ENCODE data around the gene PARD3.
"Not testable (repeated sequence)": the region's sequence is repeated elsewhere in the genome, so short reads cannot be mapped to it uniquely, and the experiment has no call there.

The PARD3 gene

DNA sequence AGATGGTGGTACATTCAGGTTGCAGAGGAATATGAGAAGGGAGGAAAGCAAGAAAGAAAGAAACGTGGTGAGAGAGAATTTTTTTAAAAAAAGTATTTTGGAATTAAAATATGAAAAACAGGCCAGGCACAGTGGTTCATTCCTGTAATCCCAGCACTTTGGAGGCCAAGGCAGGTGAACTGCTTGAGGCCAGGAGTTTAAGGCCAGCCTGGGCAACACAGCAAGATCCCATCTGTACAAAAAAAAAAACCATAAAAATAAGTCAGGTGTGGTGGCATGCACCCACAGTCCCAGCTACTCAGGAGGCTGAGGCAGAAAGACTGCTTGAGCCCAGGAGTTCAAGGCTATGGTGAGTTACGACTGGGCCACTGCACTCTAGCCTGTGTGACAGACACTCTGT, 112.1 kb downstream of the PARD3 start:
- no peak for DNase-seq (ENCODE audit: extremely low read depth, insufficient read length)
- TF ChIP-seq, protein P1, sequence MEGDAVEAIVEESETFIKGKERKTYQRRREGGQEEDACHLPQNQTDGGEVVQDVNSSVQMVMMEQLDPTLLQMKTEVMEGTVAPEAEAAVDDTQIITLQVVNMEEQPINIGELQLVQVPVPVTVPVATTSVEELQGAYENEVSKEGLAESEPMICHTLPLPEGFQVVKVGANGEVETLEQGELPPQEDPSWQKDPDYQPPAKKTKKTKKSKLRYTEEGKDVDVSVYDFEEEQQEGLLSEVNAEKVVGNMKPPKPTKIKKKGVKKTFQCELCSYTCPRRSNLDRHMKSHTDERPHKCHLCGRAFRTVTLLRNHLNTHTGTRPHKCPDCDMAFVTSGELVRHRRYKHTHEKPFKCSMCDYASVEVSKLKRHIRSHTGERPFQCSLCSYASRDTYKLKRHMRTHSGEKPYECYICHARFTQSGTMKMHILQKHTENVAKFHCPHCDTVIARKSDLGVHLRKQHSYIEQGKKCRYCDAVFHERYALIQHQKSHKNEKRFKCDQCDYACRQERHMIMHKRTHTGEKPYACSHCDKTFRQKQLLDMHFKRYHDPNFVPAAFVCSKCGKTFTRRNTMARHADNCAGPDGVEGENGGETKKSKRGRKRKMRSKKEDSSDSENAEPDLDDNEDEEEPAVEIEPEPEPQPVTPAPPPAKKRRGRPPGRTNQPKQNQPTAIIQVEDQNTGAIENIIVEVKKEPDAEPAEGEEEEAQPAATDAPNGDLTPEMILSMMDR (IDR thresholded peaks at IDR 0.05; ENCODE audit: insufficient read depth, low read length, poor library complexity, severe bottlenecking): no peak
- Histone ChIP-seq H3K27me3 (replicated peaks; ENCODE audit: control insufficient read depth, insufficient read depth, low read length) (no peaks in the 10 kb centered on the region), H3K4me3 (replicated peaks; ENCODE audit: low read depth, low read length) (no peak overlapping the region), H3K36me3 (ENCODE audit: control insufficient read depth, insufficient read depth, low read length) (no peaks in the 10 kb centered on the region)

DNA sequence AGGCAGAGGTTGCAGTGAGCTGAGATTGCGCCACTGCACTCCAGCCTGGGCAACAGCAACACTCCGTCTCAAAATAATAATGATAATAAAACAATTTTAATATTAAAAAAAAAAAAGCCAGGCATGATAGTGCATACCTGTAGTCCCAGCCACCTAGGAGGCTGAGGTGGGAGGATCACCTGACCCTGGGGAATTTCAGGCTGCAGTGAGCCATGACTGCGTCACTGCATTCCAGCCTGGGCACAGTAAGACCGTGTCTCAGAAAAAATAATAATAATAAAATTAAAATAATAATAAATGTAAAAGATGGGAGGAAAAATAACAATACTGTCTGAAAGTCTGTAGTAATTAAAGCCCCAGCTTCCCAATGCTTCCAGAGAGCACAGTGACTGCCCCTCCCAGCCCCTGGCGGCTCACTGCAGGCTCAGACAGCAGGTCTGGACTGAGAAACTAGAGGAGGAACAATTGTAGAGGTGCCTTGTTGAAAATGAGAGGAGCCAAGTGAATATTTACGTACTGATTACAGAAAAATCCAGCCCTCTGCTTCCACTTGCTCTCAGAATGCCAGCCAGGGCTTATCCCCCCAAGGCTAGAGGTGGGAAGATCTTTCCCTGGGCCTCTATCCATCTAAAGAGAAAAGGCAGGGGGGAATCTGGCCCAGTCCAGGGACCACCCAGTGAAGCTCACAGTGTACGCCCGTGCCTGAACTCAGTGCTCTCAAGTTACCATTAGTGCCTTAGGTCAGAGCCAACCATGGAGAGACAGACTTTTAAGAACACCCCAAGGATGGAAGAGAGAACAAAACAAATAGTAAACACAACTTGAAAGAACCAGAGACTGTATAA, 112.8 kb downstream of the PARD3 start:
- Histone ChIP-seq H3K27me3 (replicated peaks; ENCODE audit: control insufficient read depth, insufficient read depth, low read length) (no peaks in the 10 kb centered on the region), H3K4me3 (replicated peaks; ENCODE audit: low read depth, low read length) (no peak overlapping the region), H3K36me3 (ENCODE audit: control insufficient read depth, insufficient read depth, low read length) (no peaks in the 10 kb centered on the region)
- DNase-seq (ENCODE audit: extremely low read depth, insufficient read length): no peak
- TF ChIP-seq, protein P1 (IDR thresholded peaks at IDR 0.05; ENCODE audit: insufficient read depth, low read length, poor library complexity, severe bottlenecking): no peak

DNA sequence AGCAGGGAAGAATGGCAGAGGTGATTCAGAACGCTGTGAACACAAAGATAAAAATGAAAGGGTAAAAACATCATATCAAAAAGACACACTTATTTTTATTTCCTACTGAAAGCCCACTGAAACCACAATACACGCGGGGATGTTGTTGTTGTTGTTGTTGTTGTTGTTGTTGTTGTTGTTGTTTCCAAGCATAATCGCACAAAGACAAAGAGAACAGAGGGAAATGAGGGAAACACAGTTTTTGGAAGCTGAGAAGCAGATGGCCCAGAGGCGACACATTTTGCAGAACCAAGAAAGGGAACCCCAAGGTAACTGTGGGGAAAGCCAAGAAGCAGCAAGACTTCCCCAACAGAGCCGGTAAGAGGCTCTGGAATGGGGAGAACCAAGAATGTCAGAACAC, 113.9 kb downstream of the PARD3 start:
- DNase-seq (ENCODE audit: extremely low read depth, insufficient read length): no peak
- Histone ChIP-seq H3K4me3 (replicated peaks; ENCODE audit: low read depth, low read length) (no peak overlapping the region), H3K27me3 (replicated peaks; ENCODE audit: control insufficient read depth, insufficient read depth, low read length) (no peaks in the 10 kb centered on the region), H3K36me3 (ENCODE audit: control insufficient read depth, insufficient read depth, low read length) (no peaks in the 10 kb centered on the region)
- TF ChIP-seq, protein P1 (IDR thresholded peaks at IDR 0.05; ENCODE audit: insufficient read depth, low read length, poor library complexity, severe bottlenecking): no peak

DNA sequence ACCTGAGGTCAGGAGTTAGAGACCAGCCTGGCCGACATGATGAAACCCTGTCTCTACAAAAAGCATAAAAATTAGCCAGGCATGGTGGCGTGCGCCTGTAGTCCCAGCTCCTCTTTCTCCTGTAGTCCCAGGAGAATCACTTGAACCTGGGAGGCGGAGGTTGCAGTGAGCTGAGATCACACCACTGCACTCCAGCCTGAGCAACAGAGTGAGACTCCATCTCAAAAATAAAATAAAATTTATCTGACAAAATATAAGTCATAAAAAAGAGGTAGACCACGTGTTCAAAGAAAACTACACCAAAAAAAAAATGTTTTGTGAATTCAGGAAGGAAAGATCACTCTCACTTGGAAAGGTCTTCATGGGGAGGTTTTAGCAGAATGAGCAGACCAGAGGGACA, 114.3 kb downstream of the PARD3 start:
- not testable (repeated sequence) for H3K36me3 ChIP-seq (ENCODE audit: control insufficient read depth, insufficient read depth, low read length); DNase-seq (ENCODE audit: extremely low read depth, insufficient read length)

DNA sequence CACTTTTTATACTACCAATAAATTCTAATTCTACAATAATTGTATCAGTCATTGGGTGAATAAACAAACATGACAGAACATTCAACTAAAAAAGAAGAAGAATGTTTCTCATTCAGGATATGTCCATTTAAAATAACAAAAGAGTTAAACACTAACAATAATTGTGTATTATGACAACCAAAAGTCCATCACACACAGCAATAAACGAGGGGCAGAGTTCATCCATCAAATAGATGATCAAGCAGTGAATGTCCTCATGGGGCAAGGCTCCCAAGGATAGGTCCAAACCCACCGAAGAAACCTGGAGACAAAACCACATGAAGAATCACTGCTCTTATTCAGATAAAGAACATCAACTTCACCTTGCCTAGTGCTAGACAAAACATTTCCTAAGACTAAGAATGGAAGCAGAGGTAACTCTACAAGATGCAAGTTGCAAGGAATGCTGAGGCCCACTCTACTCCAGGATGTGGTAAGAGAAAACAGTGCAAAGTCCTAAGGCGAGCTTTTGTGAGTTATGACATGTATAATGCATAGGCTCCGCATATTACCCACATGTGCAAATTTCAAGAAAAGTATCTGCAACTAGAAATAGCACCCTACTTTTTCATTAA, 115.1 kb downstream of the PARD3 start:
- Histone ChIP-seq H3K27me3 (replicated peaks; ENCODE audit: control insufficient read depth, insufficient read depth, low read length) (no peaks in the 10 kb centered on the region), H3K4me3 (replicated peaks; ENCODE audit: low read depth, low read length) (no peak overlapping the region), H3K36me3 (ENCODE audit: control insufficient read depth, insufficient read depth, low read length) (no peaks in the 10 kb centered on the region)
- TF ChIP-seq, protein P1 (IDR thresholded peaks at IDR 0.05; ENCODE audit: insufficient read depth, low read length, poor library complexity, severe bottlenecking): no peak
- no peak for DNase-seq (ENCODE audit: extremely low read depth, insufficient read length)

More for the DNA sequence above, 114.3 kb downstream of the PARD3 start:
- H3K27me3 ChIP-seq (replicated peaks; ENCODE audit: control insufficient read depth, insufficient read depth, low read length); H3K4me3 ChIP-seq (replicated peaks; ENCODE audit: low read depth, low read length): not testable (repeated sequence)

DNA sequence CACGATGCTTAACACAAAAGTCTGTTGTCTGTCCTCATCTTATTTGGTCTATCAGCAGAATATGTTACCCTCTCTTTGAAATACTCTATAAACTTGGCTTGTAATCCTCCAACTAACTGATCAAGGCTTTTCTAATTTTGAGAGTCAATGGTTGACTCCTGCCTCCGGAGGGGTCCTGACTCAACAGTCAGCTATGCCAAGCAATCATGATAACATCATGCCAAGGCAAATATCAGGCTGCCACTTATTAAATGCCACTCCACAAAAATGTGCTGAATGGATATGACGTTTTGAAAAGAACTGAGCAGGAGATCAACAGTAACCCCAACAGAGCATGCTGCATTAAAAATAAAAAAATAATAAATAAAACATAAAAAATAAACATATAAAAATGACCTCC, 116.1 kb downstream of the PARD3 start:
- no peaks in the 10 kb centered on the region for H3K36me3 ChIP-seq (ENCODE audit: control insufficient read depth, insufficient read depth, low read length)
- no peak for DNase-seq (ENCODE audit: extremely low read depth, insufficient read length)
- no peak overlapping the region for H3K4me3 ChIP-seq (replicated peaks; ENCODE audit: low read depth, low read length)
- TF ChIP-seq, protein P1 (IDR thresholded peaks at IDR 0.05; ENCODE audit: insufficient read depth, low read length, poor library complexity, severe bottlenecking): no peak
- no peaks in the 10 kb centered on the region for H3K27me3 ChIP-seq (replicated peaks; ENCODE audit: control insufficient read depth, insufficient read depth, low read length)

All from GM06990 (cell line).